Stimulated activated CD4-positive, alpha-beta T cell treated with anti-CD3 and anti-CD28 coated beads, TNF-alpha, amount 100 ng/mL, for 1 hour (primary cell): ENCODE data around the gene SYNPO2.

Experiments used
- DNase-seq, 3 donors: peaks; one replicate each; pipeline ENCODE4 v3.0.0-alpha.2; 2020; ENCODE audit warnings: low read depth in 3 of 3, low spot score in 1 of 3

Gene SYNPO2

DNA sequence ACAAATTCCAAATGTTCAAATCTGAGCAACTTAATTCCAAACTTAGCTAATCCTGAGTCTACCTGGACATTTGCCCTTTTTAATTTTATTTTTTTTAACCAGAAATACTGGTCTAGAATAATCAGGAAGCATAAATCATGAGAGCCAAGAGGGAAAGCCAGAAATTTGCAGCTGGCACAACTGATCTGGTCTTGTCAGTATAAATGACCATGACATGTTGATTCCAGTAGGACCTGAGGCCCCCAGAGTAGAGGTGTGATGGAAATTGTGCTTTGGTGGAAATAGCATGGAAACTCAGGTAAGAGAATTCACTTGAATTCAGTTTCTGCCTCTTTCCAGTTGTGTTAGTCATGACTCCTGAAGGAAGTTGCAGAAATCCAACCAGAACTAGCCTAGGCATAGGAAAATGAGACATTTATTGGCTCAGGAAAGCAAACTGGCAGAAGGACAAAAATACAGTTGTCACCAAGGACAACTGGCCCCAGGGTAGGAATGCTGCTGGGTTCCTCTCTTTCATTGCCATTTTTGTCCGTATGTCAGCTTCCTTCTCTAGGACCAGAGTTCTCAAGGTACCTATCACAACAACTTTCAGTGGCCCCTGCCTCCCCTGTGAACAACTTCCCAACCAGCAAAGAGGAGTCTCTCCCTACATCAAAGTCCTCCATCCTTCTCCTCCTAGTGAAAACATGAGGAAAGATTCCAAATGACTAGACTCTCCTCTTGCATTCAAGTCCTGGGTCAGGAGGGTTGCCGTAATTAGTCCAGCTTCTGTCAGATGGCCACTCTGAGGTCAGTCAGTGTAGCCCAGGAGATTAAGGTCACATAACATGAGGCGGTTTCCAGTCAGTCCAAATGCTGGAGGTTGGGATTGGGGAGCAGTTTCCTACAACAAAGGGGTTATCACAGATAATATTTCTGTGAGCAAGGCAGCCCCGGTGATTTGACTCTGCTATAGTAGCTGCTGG lies 217.7 kb downstream of the SYNPO2 start:
- no peak for DNase-seq

GRCh38 chr4:119110121-119110520 lies 221.5 kb downstream of the SYNPO2 start:
- DNase-seq = no peak
